ENCODE measurements around the gene JOSD1.

Gene JOSD1

DNA sequence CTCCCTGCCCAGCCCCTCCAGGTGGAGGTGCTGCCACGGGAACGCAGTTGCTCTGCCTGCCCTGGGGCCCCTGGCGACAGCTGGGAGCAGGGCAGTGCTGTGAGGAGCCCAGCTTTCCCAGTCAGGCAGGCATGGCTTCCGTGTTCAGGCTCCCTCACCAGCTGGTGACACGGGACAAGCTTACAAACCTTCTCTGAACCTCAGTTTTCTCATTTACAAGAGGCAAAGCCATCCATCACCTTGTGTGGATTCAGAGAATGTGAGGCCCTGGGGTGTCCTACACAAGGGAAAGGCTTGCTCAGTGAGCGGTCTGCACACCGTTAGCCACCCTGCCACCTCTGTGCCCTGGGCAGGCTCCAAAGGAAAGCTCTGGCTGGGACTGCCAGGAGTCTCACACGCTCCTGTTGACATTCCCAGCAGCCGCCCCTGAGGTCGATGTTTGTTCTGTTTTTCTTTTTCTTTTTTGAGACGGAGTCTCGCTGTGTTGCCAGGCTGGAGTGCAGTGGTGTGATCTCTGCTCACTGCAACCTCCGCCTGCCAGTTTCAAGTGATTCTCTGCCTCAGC is 31.6 kb upstream of the JOSD1 start:
- H3K4me3 ChIP-seq (ENCODE audit: low read length in 2 of 2), result no peak overlapping the region
- no peak overlapping the region for H2BK5ac ChIP-seq (ENCODE audit: low read length)
- H3K4ac ChIP-seq (ENCODE audit: low read length), result no peak overlapping the region
- H3K27ac ChIP-seq (replicated peaks; ENCODE audit: low read length), result no peak overlapping the region
- peak overlapping the region; percentile 53 for H2BK120ac ChIP-seq (ENCODE audit: low read depth, low read length)
- peaks cover 3% of the 10 kb centered on the region for H3K79me1 ChIP-seq (ENCODE audit: low read depth, low read length)
- no peaks in the 10 kb centered on the region for H3K27me3 ChIP-seq (ENCODE audit: control insufficient read depth in 3 of 3, insufficient read depth in 3 of 3, low read depth in 1 of 3, low read length in 3 of 3)
- no peak overlapping the region for H2BK15ac ChIP-seq (ENCODE audit: low read length)
- H3K18ac ChIP-seq (ENCODE audit: low read length), result no peak overlapping the region
- no peak overlapping the region for H3K14ac ChIP-seq (ENCODE audit: low read length)
- H2AFZ ChIP-seq (ENCODE audit: low read length), result no peak overlapping the region
- H2BK12ac ChIP-seq (ENCODE audit: low read length), result no peak overlapping the region
- no peak overlapping the region for H4K91ac ChIP-seq (ENCODE audit: low read depth, low read length, poor library complexity)
- H4K8ac ChIP-seq (ENCODE audit: low read depth, low read length), result no peak overlapping the region
- H3K36me3 ChIP-seq (replicated peaks in 1 of 2; ENCODE audit: control insufficient read depth in 2 of 2, insufficient read depth in 2 of 2, low read length in 2 of 2), result peaks cover 67 to 100% of the 10 kb centered on the region in 2 donors
- H2AK5ac ChIP-seq (ENCODE audit: low read depth, low read length), result no peak overlapping the region
- H3K4me2 ChIP-seq (ENCODE audit: insufficient read depth, low read length, poor library complexity, severe bottlenecking), result no peak overlapping the region
- H3K9ac ChIP-seq (ENCODE audit: low read depth, low read length, poor library complexity), result no peak overlapping the region
- no peak overlapping the region for H3K23ac ChIP-seq (ENCODE audit: low read depth, low read length, poor library complexity)
- H3K9me3 ChIP-seq (replicated peaks in 1 of 2; ENCODE audit: control insufficient read depth in 2 of 2, insufficient read depth in 1 of 2, low read depth in 1 of 2, low read length in 2 of 2), result no peaks in the 10 kb centered on the region
- DNase-seq (ENCODE audit: low spot score), result no peak
- no peaks in the 10 kb centered on the region for H3K4me1 ChIP-seq (ENCODE audit: control insufficient read depth in 2 of 2, insufficient read depth in 1 of 2, low read depth in 1 of 2, low read length in 2 of 2)
- no CpG with 5 or more reads among the region's 13 CpGs for WGBS, 2 donors (ENCODE audit: extremely low coverage in 2 of 2, insufficient read length in 2 of 2, insufficient replicate concordance in 1 of 2)

DNA sequence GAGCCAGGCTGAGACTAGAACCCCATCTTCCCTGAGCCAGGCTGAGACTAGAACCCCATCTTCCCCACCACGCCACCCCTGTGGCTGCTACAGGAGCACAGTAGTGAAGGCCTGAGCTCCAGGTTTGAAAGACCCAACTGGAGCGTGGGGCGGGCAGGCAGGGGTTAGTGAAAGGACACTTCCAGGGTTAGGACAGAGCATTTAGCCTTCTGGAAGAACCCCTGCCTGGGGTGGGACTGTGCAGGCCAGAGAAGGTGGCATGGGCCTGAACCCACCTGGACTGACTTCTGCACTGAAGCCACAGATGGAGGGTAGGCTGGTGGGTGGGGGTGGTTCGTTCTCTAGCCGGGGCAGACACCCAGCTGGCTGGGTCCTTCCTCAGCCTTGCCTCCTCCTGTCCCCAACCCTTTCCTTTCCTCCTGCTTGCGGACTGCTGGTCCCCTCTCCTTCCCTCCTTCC is 31.0 kb upstream of the JOSD1 start:
- no peak overlapping the region for H2AFZ ChIP-seq (ENCODE audit: low read length)
- no peak overlapping the region for H3K14ac ChIP-seq (ENCODE audit: low read length)
- H2BK120ac ChIP-seq (ENCODE audit: low read depth, low read length), result peak overlapping the region; percentile 53
- H3K23ac ChIP-seq (ENCODE audit: low read depth, low read length, poor library complexity), result no peak overlapping the region
- no peak overlapping the region for H3K4me2 ChIP-seq (ENCODE audit: insufficient read depth, low read length, poor library complexity, severe bottlenecking)
- no peak overlapping the region for H4K8ac ChIP-seq (ENCODE audit: low read depth, low read length)
- H3K9ac ChIP-seq (ENCODE audit: low read depth, low read length, poor library complexity), result no peak overlapping the region
- no peak overlapping the region for H4K91ac ChIP-seq (ENCODE audit: low read depth, low read length, poor library complexity)
- peaks cover 70 to 100% of the 10 kb centered on the region in 2 donors for H3K36me3 ChIP-seq (replicated peaks in 1 of 2; ENCODE audit: control insufficient read depth in 2 of 2, insufficient read depth in 2 of 2, low read length in 2 of 2)
- H2BK5ac ChIP-seq (ENCODE audit: low read length), result no peak overlapping the region
- no peak overlapping the region for H3K4me3 ChIP-seq (ENCODE audit: low read length in 2 of 2)
- no peaks in the 10 kb centered on the region for H3K9me3 ChIP-seq (replicated peaks in 1 of 2; ENCODE audit: control insufficient read depth in 2 of 2, insufficient read depth in 1 of 2, low read depth in 1 of 2, low read length in 2 of 2)
- H2BK15ac ChIP-seq (ENCODE audit: low read length), result no peak overlapping the region
- H3K79me1 ChIP-seq (ENCODE audit: low read depth, low read length), result peaks cover 3% of the 10 kb centered on the region
- no peak overlapping the region for H3K27ac ChIP-seq (replicated peaks; ENCODE audit: low read length)
- no peaks in the 10 kb centered on the region for H3K27me3 ChIP-seq (ENCODE audit: control insufficient read depth in 3 of 3, insufficient read depth in 3 of 3, low read depth in 1 of 3, low read length in 3 of 3)
- H3K4ac ChIP-seq (ENCODE audit: low read length), result no peak overlapping the region
- DNase-seq (ENCODE audit: low spot score), result no peak
- H2AK5ac ChIP-seq (ENCODE audit: low read depth, low read length), result no peak overlapping the region
- no CpG with 5 or more reads among the region's 6 CpGs for WGBS, 2 donors (ENCODE audit: extremely low coverage in 2 of 2, insufficient read length in 2 of 2, insufficient replicate concordance in 1 of 2)
- no peaks in the 10 kb centered on the region for H3K4me1 ChIP-seq (ENCODE audit: control insufficient read depth in 2 of 2, insufficient read depth in 1 of 2, low read depth in 1 of 2, low read length in 2 of 2)
- no peak overlapping the region for H3K18ac ChIP-seq (ENCODE audit: low read length)
- H2BK12ac ChIP-seq (ENCODE audit: low read length), result no peak overlapping the region

DNA sequence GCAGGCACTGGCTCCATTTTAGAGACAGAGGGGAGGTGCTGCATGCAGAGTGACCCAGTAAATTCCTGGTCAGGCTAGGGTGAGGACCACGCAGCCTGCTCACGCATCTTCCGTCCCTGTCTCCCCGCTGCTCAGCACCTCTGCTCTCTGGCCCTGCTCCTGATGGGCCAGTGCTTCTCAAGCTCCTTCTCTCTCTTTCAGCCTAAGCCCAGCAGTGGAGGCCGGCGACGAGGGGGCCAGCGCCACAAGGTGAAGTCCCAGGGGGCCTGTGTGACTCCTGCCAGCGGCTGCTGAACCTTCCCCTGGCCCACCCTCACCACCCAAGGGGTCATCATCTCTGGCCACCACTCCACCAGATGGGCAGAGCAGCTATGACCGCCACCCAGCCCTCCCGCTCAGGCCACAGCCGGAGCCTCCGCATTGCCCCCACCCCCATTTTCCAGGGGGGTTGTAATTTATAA is 29.7 kb upstream of the JOSD1 start:
- no peak overlapping the region for H2BK5ac ChIP-seq (ENCODE audit: low read length)
- H3K9ac ChIP-seq (ENCODE audit: low read depth, low read length, poor library complexity), result peak overlapping the region; percentile 50
- no CpG with 5 or more reads among the region's 13 CpGs for WGBS, 2 donors (ENCODE audit: extremely low coverage in 2 of 2, insufficient read length in 2 of 2, insufficient replicate concordance in 1 of 2)
- H2AK5ac ChIP-seq (ENCODE audit: low read depth, low read length), result no peak overlapping the region
- no peak overlapping the region for H3K4ac ChIP-seq (ENCODE audit: low read length)
- H2AFZ ChIP-seq (ENCODE audit: low read length), result no peak overlapping the region
- peak overlapping the region; percentile 20 for H3K23ac ChIP-seq (ENCODE audit: low read depth, low read length, poor library complexity)
- no peak overlapping the region for H2BK120ac ChIP-seq (ENCODE audit: low read depth, low read length)
- H4K91ac ChIP-seq (ENCODE audit: low read depth, low read length, poor library complexity), result no peak overlapping the region
- H3K14ac ChIP-seq (ENCODE audit: low read length), result no peak overlapping the region
- peaks cover 72 to 100% of the 10 kb centered on the region in 2 donors for H3K36me3 ChIP-seq (replicated peaks in 1 of 2; ENCODE audit: control insufficient read depth in 2 of 2, insufficient read depth in 2 of 2, low read length in 2 of 2)
- no peak overlapping the region for H3K4me3 ChIP-seq (ENCODE audit: low read length in 2 of 2)
- no peak overlapping the region for H2BK15ac ChIP-seq (ENCODE audit: low read length)
- H2BK12ac ChIP-seq (ENCODE audit: low read length), result no peak overlapping the region
- no peaks in the 10 kb centered on the region for H3K9me3 ChIP-seq (replicated peaks in 1 of 2; ENCODE audit: control insufficient read depth in 2 of 2, insufficient read depth in 1 of 2, low read depth in 1 of 2, low read length in 2 of 2)
- H4K8ac ChIP-seq (ENCODE audit: low read depth, low read length), result no peak overlapping the region
- H3K79me1 ChIP-seq (ENCODE audit: low read depth, low read length), result peaks cover 6% of the 10 kb centered on the region
- H3K27me3 ChIP-seq (ENCODE audit: control insufficient read depth in 3 of 3, insufficient read depth in 3 of 3, low read depth in 1 of 3, low read length in 3 of 3), result no peaks in the 10 kb centered on the region
- no peaks in the 10 kb centered on the region for H3K4me1 ChIP-seq (ENCODE audit: control insufficient read depth in 2 of 2, insufficient read depth in 1 of 2, low read depth in 1 of 2, low read length in 2 of 2)
- no peak overlapping the region for H3K4me2 ChIP-seq (ENCODE audit: insufficient read depth, low read length, poor library complexity, severe bottlenecking)
- no peak overlapping the region for H3K27ac ChIP-seq (replicated peaks; ENCODE audit: low read length)
- DNase-seq (ENCODE audit: low spot score), result no peak
- H3K18ac ChIP-seq (ENCODE audit: low read length), result no peak overlapping the region

DNA sequence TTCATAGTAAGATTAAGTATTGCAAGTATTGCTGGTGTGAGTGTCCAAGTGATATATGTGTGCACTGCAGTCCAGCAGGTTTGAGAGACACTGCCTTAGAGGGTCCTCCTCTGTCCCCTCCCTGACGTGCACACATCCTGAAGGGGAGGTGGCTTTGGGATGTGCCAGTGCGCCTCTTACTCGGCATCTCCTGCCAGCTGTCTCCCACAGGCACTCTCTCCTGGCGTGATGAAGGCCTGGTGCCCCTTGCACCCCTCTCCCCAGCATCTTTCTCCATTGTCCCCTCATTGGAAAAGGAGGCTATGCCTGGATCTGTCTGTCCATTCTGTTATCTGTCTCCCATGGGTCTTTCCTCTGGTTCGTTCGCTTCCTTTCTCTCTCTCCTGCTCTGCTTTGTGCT is 29.2 kb upstream of the JOSD1 start:
- Histone ChIP-seq H2BK15ac (ENCODE audit: low read length) (no peak overlapping the region), H2BK12ac (ENCODE audit: low read length) (no peak overlapping the region)

More for the DNA sequence above, 29.2 kb upstream of the JOSD1 start:
- Histone ChIP-seq H2AFZ (ENCODE audit: low read length) (no peak overlapping the region), H2BK5ac (ENCODE audit: low read length) (no peak overlapping the region), H3K27me3 (ENCODE audit: control insufficient read depth in 3 of 3, insufficient read depth in 3 of 3, low read depth in 1 of 3, low read length in 3 of 3) (no peaks in the 10 kb centered on the region), H3K4me2 (ENCODE audit: insufficient read depth, low read length, poor library complexity, severe bottlenecking) (no peak overlapping the region), H3K4me1 (ENCODE audit: control insufficient read depth in 2 of 2, insufficient read depth in 1 of 2, low read depth in 1 of 2, low read length in 2 of 2) (no peaks in the 10 kb centered on the region), H3K4me3 (ENCODE audit: low read length in 2 of 2) (no peak overlapping the region), H3K9ac (ENCODE audit: low read depth, low read length, poor library complexity) (no peak overlapping the region), H4K8ac (ENCODE audit: low read depth, low read length) (no peak overlapping the region), H3K14ac (ENCODE audit: low read length) (no peak overlapping the region), H3K79me1 (ENCODE audit: low read depth, low read length) (peaks cover 6% of the 10 kb centered on the region), H3K4ac (ENCODE audit: low read length) (no peak overlapping the region), H3K23ac (ENCODE audit: low read depth, low read length, poor library complexity) (no peak overlapping the region), H4K91ac (ENCODE audit: low read depth, low read length, poor library complexity) (no peak overlapping the region), H3K27ac (replicated peaks; ENCODE audit: low read length) (no peak overlapping the region), H3K9me3 (replicated peaks in 1 of 2; ENCODE audit: control insufficient read depth in 2 of 2, insufficient read depth in 1 of 2, low read depth in 1 of 2, low read length in 2 of 2) (no peaks in the 10 kb centered on the region), H3K36me3 (replicated peaks in 1 of 2; ENCODE audit: control insufficient read depth in 2 of 2, insufficient read depth in 2 of 2, low read length in 2 of 2) (peaks cover 75 to 100% of the 10 kb centered on the region in 2 donors), H2BK120ac (ENCODE audit: low read depth, low read length) (no peak overlapping the region), H2AK5ac (ENCODE audit: low read depth, low read length) (no peak overlapping the region), H3K18ac (ENCODE audit: low read length) (no peak overlapping the region)
- WGBS, 2 donors (ENCODE audit: extremely low coverage in 2 of 2, insufficient read length in 2 of 2, insufficient replicate concordance in 1 of 2), result no CpG with 5 or more reads among the region's 6 CpGs
- DNase-seq (ENCODE audit: low spot score), result no peak
